ENCODE measurements around the gene ARID1B. TPM values are rescaled to one million over a fixed set of nuclear protein-coding genes. Genes with fewer than 3 reads are reported as not detected.

The ARID1B gene
- total RNA-seq, 1 donor from 2014 or later: 16.3 TPM

GRCh38 chr6:157209865-157210530 lies 432.8 kb downstream of the ARID1B start:
- H3K36me3 ChIP-seq (ENCODE audit: control insufficient read depth, insufficient read depth, low read length): no peaks in the 10 kb centered on the region
- TF ChIP-seq CTCF (IDR thresholded peaks at IDR 0.05; ENCODE audit: insufficient read depth, low read length, severe bottlenecking): no peak
- no peak overlapping the region for H3K4me3 ChIP-seq (ENCODE audit: low read depth, low read length)
- H3K27me3 ChIP-seq (ENCODE audit: control insufficient read depth, insufficient read depth, low read length): no peaks in the 10 kb centered on the region
- DNase-seq (ENCODE audit: low read depth) (no peak), FAIRE-seq (no peak)

GRCh38 chr6:157210954-157211353 lies 433.8 kb downstream of the ARID1B start:
- H3K4me3 ChIP-seq (ENCODE audit: low read depth, low read length): no peak overlapping the region
- no peaks in the 10 kb centered on the region for H3K36me3 ChIP-seq (ENCODE audit: control insufficient read depth, insufficient read depth, low read length)
- TF ChIP-seq CTCF (IDR thresholded peaks at IDR 0.05; ENCODE audit: insufficient read depth, low read length, severe bottlenecking): no peak
- FAIRE-seq (no peak), DNase-seq (ENCODE audit: low read depth) (no peak)
- no peaks in the 10 kb centered on the region for H3K27me3 ChIP-seq (ENCODE audit: control insufficient read depth, insufficient read depth, low read length)

GRCh38 chr6:157211603-157212455 lies 434.7 kb downstream of the ARID1B start:
- Histone ChIP-seq H3K27me3 (ENCODE audit: control insufficient read depth, insufficient read depth, low read length) (no peaks in the 10 kb centered on the region), H3K4me3 (ENCODE audit: low read depth, low read length) (no peak overlapping the region), H3K36me3 (ENCODE audit: control insufficient read depth, insufficient read depth, low read length) (no peaks in the 10 kb centered on the region)
- FAIRE-seq (no peak), DNase-seq (ENCODE audit: low read depth) (no peak)
- TF ChIP-seq CTCF (IDR thresholded peaks at IDR 0.05; ENCODE audit: insufficient read depth, low read length, severe bottlenecking): no peak

- FAIRE-seq: no peak
- no peak for DNase-seq (ENCODE audit: low read depth)
- Histone ChIP-seq H3K36me3 (ENCODE audit: control insufficient read depth, insufficient read depth, low read length) (no peaks in the 10 kb centered on the region), H3K4me3 (ENCODE audit: low read depth, low read length) (no peak overlapping the region), H3K27me3 (ENCODE audit: control insufficient read depth, insufficient read depth, low read length) (no peaks in the 10 kb centered on the region)
- no peak for TF ChIP-seq CTCF (IDR thresholded peaks at IDR 0.05; ENCODE audit: insufficient read depth, low read length, severe bottlenecking)
Observed at GRCh38 chr6:157213426-157213825, 436.2 kb downstream of the ARID1B start.

GRCh38 chr6:157213907-157214565 lies 436.9 kb downstream of the ARID1B start:
- DNase-seq (ENCODE audit: low read depth) (no peak), FAIRE-seq (no peak)

More at GRCh38 chr6:157213907-157214565, 436.9 kb downstream of the ARID1B start:
- H3K36me3 ChIP-seq (ENCODE audit: control insufficient read depth, insufficient read depth, low read length): no peaks in the 10 kb centered on the region
- H3K4me3 ChIP-seq (ENCODE audit: low read depth, low read length): no peak overlapping the region
- no peaks in the 10 kb centered on the region for H3K27me3 ChIP-seq (ENCODE audit: control insufficient read depth, insufficient read depth, low read length)
- no peak for TF ChIP-seq CTCF (IDR thresholded peaks at IDR 0.05; ENCODE audit: insufficient read depth, low read length, severe bottlenecking)
